ENCODE data around the gene ADAMTS3. TPM values are rescaled to one million over a fixed set of nuclear protein-coding genes. Genes with fewer than 3 reads are reported as not detected.
A peak's percentile ranks its signal among the peaks of the same experiment; 100 is the strongest.

ADAMTS3 gene
- total RNA-seq, 3 donors from 2014 or later: 0.17 to 0.57 (median 0.41) TPM

DNA sequence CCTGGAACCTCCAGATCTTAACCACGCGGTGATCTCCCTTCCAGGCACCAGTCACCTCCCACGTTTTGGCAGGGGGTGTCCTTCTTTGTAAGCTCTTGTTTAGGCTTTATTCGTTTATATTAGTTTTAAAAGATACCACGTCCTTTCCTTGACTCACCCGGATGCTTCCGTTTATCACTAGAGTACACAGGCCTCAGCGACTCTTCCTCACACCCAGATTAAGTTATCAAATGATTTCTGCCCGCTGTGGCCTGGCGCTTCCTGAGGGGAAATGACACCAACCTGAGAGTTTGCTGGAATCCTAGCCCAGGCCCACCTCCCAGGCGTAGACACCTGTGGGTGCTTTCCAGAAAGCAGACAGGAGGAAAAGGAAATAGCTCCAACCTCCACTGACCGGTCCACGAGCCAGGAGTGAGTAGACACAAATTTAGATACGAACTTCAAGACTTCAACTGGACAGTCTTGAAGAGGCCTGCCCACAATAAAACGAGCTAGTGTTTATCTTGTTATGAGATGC is 756 bp upstream of the ADAMTS3 start:
- no peak for ATAC-seq
- Histone ChIP-seq H3K4me1 (ENCODE audit: low read depth) (no peaks in the 10 kb centered on the region), H3K36me3 (ENCODE audit: low read depth) (no peaks in the 10 kb centered on the region), H3K9me3 (no peaks in the 10 kb centered on the region), H3K4me3 (no peak overlapping the region)
- TF ChIP-seq, protein P1, sequence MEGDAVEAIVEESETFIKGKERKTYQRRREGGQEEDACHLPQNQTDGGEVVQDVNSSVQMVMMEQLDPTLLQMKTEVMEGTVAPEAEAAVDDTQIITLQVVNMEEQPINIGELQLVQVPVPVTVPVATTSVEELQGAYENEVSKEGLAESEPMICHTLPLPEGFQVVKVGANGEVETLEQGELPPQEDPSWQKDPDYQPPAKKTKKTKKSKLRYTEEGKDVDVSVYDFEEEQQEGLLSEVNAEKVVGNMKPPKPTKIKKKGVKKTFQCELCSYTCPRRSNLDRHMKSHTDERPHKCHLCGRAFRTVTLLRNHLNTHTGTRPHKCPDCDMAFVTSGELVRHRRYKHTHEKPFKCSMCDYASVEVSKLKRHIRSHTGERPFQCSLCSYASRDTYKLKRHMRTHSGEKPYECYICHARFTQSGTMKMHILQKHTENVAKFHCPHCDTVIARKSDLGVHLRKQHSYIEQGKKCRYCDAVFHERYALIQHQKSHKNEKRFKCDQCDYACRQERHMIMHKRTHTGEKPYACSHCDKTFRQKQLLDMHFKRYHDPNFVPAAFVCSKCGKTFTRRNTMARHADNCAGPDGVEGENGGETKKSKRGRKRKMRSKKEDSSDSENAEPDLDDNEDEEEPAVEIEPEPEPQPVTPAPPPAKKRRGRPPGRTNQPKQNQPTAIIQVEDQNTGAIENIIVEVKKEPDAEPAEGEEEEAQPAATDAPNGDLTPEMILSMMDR (IDR thresholded peaks at IDR 0.05): no peak
- peak in 1 of 3 donors; percentile 4 for DNase-seq
- intact Hi-C loops (cut with DNase I, micrococcal nuclease): no loop called here

DNA sequence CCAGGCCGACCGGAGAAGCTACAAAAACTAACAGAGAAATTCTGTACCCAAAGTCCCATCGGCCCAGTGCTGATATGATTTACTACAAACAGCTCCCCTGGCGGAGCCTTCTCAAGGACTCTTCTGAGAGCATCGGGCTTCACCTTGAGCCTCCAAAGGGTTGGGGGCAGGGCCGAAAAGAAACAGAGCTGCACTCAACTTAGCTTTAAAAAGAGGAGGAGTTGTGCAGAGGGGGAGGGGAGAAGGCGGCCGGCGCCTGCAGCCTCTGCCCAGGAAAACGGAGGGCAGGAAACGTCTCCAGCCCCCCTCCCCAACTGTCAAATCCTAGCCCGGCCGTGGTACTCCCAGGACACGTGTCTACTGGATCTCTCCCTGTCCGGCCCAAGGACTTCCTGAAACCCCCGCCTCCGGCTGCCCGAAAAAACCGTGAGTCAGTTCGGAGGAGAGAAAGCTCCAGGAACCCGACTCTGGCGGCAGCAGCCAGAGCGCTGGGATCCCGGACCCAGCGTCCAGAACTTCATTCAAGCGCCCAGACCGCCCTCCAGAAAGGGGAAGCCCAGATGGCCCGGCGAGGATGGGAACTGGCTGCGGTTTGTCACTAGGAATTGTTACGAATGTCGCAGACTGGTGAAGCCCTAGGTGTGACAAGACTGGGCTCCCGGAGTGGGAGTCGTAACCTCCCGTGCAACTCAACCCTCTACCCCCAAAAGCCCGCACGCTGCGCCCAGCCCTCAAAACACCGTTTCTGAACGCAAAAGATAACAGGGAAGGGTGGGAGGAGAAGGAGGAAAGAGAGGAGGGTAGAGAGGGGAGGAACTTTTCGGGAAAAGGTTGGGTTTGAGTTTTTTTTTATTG is 973 bp downstream of the ADAMTS3 start:
- TF ChIP-seq, protein P1 (IDR thresholded peaks at IDR 0.05): no peak
- Histone ChIP-seq H3K9me3 (no peaks in the 10 kb centered on the region), H3K4me1 (ENCODE audit: low read depth) (no peaks in the 10 kb centered on the region), H3K36me3 (ENCODE audit: low read depth) (no peaks in the 10 kb centered on the region), H3K4me3 (no peak overlapping the region)
- peak; percentile 61 for ATAC-seq
- peak; percentile 38 to 59 (median 44) for DNase-seq
- intact Hi-C loops (cut with DNase I, micrococcal nuclease): no loop called here

DNA sequence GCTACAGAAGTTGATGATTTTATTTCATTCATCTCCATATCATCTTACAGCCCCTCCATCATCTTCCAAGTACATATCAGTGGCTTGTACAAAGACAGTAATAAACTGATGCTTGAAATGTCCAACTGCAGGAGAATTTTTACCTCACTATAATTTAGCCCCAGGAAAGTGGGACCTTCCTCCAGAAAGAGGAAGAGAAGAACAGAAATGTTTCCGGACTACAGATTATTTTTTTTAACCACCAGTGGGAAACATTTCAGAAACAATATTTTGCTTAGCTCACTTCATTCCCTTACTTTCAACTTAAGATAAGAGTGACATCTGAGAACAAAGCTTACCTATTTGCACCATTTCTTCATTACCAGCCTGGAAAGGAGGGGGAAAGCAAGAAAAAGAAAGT is 2.0 kb downstream of the ADAMTS3 start:
- TF ChIP-seq, protein P1 (IDR thresholded peaks at IDR 0.05): no peak
- no peak overlapping the region for H3K4me3 ChIP-seq
- intact Hi-C loops (cut with DNase I, micrococcal nuclease): no loop called here

DNA sequence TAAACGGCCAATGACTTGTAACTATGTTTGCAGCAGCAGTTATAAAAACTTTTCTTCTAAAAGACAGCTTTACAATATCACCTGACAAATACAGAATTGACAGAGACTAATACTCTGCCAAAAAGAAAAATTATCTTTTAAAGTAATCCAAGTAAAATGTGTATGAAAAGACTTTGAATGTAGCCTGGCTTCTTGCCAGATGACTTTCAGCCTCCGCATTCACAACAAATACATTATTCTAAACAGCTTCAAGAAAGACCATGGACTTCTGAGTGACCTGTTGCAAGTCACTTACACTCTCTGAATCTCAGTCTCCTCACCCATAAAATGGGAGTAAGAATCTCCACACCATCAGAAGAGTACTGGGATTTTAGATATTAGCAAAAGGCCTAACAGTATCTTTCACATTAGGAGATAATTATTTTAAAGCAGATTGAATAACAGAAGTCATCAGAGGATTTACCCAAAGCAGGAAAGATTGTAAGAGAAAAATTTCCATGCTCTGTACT is 2.5 kb downstream of the ADAMTS3 start:
- Histone ChIP-seq H3K4me3 (no peak overlapping the region), H3K36me3 (ENCODE audit: low read depth) (no peaks in the 10 kb centered on the region), H3K4me1 (ENCODE audit: low read depth) (no peaks in the 10 kb centered on the region), H3K9me3 (no peaks in the 10 kb centered on the region)
- ATAC-seq (no peak), DNase-seq (no peak)
- intact Hi-C loops (cut with DNase I, micrococcal nuclease): no loop called here
- TF ChIP-seq, protein P1 (IDR thresholded peaks at IDR 0.05): no peak

More for the DNA sequence above, 2.0 kb downstream of the ADAMTS3 start:
- no peaks in the 10 kb centered on the region for H3K9me3 ChIP-seq
- no peak for DNase-seq
- H3K4me1 ChIP-seq (ENCODE audit: low read depth): no peaks in the 10 kb centered on the region
- no peak for ATAC-seq
- H3K36me3 ChIP-seq (ENCODE audit: low read depth): no peaks in the 10 kb centered on the region

DNA sequence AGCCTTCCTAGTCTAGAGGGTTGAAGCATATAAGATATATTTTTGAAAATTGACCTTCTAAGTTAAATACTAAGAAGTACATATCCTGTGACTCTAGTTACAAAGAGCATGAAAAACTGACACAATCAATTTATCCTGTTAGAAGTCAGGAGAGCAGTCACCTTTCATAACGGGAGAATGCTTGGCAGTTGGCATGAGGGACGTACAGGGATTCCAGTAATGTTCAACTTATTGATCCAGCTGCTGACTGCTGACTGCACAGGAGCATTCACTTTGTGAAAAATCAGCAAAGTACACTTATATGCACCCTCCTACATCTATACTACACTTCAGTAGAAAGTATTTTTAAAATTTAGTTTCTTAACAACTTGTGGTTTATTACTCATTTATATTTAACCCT is 4.2 kb downstream of the ADAMTS3 start:
- TF ChIP-seq, protein P1 (IDR thresholded peaks at IDR 0.05): no peak
- no peak overlapping the region for H3K4me3 ChIP-seq
- no peaks in the 10 kb centered on the region for H3K9me3 ChIP-seq
- H3K4me1 ChIP-seq (ENCODE audit: low read depth): no peaks in the 10 kb centered on the region
- H3K36me3 ChIP-seq (ENCODE audit: low read depth): no peaks in the 10 kb centered on the region
- intact Hi-C loops (cut with DNase I, micrococcal nuclease): no loop called here
- no peak for DNase-seq
- ATAC-seq: no peak
